GM23338 (cell line): ENCODE data around the gene PML. TPM values are rescaled to one million over a fixed set of nuclear protein-coding genes. Genes with fewer than 3 reads are reported as not detected.

Experiments used
- ATAC-seq: fragments of 200-7000 bp; cut with Tn5 transposase; 3 replicates; pipeline ENCODE4 v1.9.1; 2020
- DNase-seq: peaks from one replicate; pipeline ENCODE4 v3.0.0-alpha.2; 2015; ENCODE audit warnings: low spot score
- H2AFZ ChIP-seq: fragments of 200-600 bp; sonication (generic); 2 replicates; pipeline ENCODE4 v1.8.0; 2016; ENCODE audit warnings: antibody characterized with exemption, mild to moderate bottlenecking, moderate library complexity
- H3F3A ChIP-seq: fragments of 200-600 bp; sonication (generic); replicated peaks from 2 replicates; pipeline ENCODE4 v1.8.0; 2017; ENCODE audit warnings: antibody characterized with exemption, mixed run types, low read depth
- H3K27ac ChIP-seq: fragments of 200-600 bp; sonication (generic); 2 replicates; pipeline ENCODE4 v1.6.1; 2016; ENCODE audit warnings: low read depth
- H3K27me3 ChIP-seq: fragments of 200-600 bp; sonication (generic); 2 replicates; pipeline ENCODE4 v1.8.0; 2016; ENCODE audit warnings: mild to moderate bottlenecking, mixed run types, moderate library complexity; ENCODE audit not compliant: insufficient read depth
- H3K36me3 ChIP-seq: fragments of 200-600 bp; sonication (generic); 2 replicates; pipeline ENCODE4 v1.8.0; 2016; ENCODE audit warnings: mild to moderate bottlenecking; ENCODE audit not compliant: insufficient read depth
- H3K4me1 ChIP-seq: fragments of 200-600 bp; sonication (generic); 2 replicates; pipeline ENCODE4 v1.8.0; 2016; ENCODE audit warnings: mild to moderate bottlenecking, moderate library complexity; ENCODE audit not compliant: insufficient read depth
- H3K4me2 ChIP-seq: fragments of 200-600 bp; sonication (generic); 2 replicates; pipeline ENCODE4 v1.7.1; 2017; ENCODE audit warnings: mixed run types
- H3K4me3 ChIP-seq: fragments of 200-600 bp; sonication (generic); 2 replicates; pipeline ENCODE4 v1.6.1; 2016; ENCODE audit warnings: mixed run types
- H3K79me2 ChIP-seq: fragments of 200-600 bp; sonication (generic); replicated peaks from 2 replicates; pipeline ENCODE4 v1.8.0; 2017; ENCODE audit warnings: mild to moderate bottlenecking; ENCODE audit not compliant: insufficient read depth
- H3K9me2 ChIP-seq: fragments of 200-600 bp; sonication (generic); 2 replicates; pipeline ENCODE4 v1.8.0; 2017; ENCODE audit not compliant: insufficient read depth
- H4K20me1 ChIP-seq: fragments of 200-600 bp; sonication (generic); replicated peaks from 2 replicates; pipeline ENCODE4 v1.8.0; 2017; ENCODE audit warnings: mild to moderate bottlenecking; ENCODE audit not compliant: insufficient read depth
- H3K27ac Mint-ChIP-seq: 2 replicates; pipeline ENCODE4 v1.8.0; 2020; ENCODE audit warnings: inconsistent platforms, mild to moderate bottlenecking, moderate library complexity, mixed read lengths
- H3K27me3 Mint-ChIP-seq: 3 replicates; pipeline ENCODE4 v1.8.0; 2022; ENCODE audit warnings: low read depth, mild to moderate bottlenecking, moderate library complexity, mixed read lengths, inconsistent platforms; ENCODE audit not compliant: insufficient read depth, poor library complexity
- H3K36me3 Mint-ChIP-seq: 3 replicates; pipeline ENCODE4 v1.8.0; 2021; ENCODE audit warnings: low read depth, mild to moderate bottlenecking, inconsistent platforms, moderate library complexity, mixed read lengths
- H3K4me1 Mint-ChIP-seq: 3 replicates; pipeline ENCODE4 v1.8.0; 2020; ENCODE audit warnings: mild to moderate bottlenecking, inconsistent platforms, mixed read lengths
- H3K4me3 Mint-ChIP-seq: 3 replicates; pipeline ENCODE4 v1.8.0; 2021; ENCODE audit warnings: moderate library complexity, mild to moderate bottlenecking, inconsistent platforms, mixed read lengths
- H3K9me3 Mint-ChIP-seq: 3 replicates; pipeline ENCODE4 v1.8.0; 2020; ENCODE audit warnings: moderate library complexity, mild to moderate bottlenecking, inconsistent platforms, mixed read lengths
- CREB1 ChIP-seq: fragments of 250-450 bp; sonication (Bioruptor Pico); IDR thresholded peaks from 2 replicates; pipeline ENCODE4 v1.5.0; 2020; ENCODE audit warnings: low read depth, mild to moderate bottlenecking, moderate library complexity
- EZH2 ChIP-seq: fragments of 200-600 bp; sonication (generic); IDR thresholded peaks from one replicate; pipeline ENCODE4 v1.8.0; 2017; ENCODE audit warnings: antibody characterized with exemption, mild to moderate bottlenecking, low read depth; ENCODE audit not compliant: unreplicated experiment
- EZH2phosphoT487 ChIP-seq: fragments of 200-600 bp; sonication (generic); IDR thresholded peaks from one replicate; pipeline ENCODE4 v1.8.1; 2018; ENCODE audit warnings: antibody characterized with exemption; ENCODE audit not compliant: unreplicated experiment
- JUNB ChIP-seq: IDR thresholded peaks from one replicate; pipeline ENCODE4 v1.6.1; 2016; ENCODE audit warnings: antibody characterized with exemption; ENCODE audit not compliant: unreplicated experiment
- NANOG ChIP-seq: IDR thresholded peaks from 2 replicates; pipeline ENCODE4 v1.6.1; 2016; ENCODE audit warnings: antibody characterized with exemption, borderline replicate concordance
- POLR2AphosphoS5 ChIP-seq: IDR thresholded peaks from 2 replicates; pipeline ENCODE4 v1.6.1; 2016; ENCODE audit warnings: antibody characterized with exemption, low read depth
- STAT1 ChIP-seq: IDR thresholded peaks from one replicate; pipeline ENCODE4 v1.6.1; 2016; ENCODE audit warnings: antibody characterized with exemption; ENCODE audit not compliant: unreplicated experiment
- ZNF114 ChIP-seq: fragments of 250-450 bp; sonication (Bioruptor Pico); IDR thresholded peaks from 2 replicates; pipeline ENCODE4 v1.5.0; 2020; ENCODE audit warnings: mild to moderate bottlenecking, moderate library complexity
- ZNF331 ChIP-seq: fragments of 250-450 bp; sonication (Bioruptor Pico); IDR thresholded peaks from 2 replicates; pipeline ENCODE4 v1.5.0; 2020; ENCODE audit warnings: low read depth, mild to moderate bottlenecking, moderate library complexity
- polyA plus RNA-seq: library from polyadenylated mRNA; unstranded; fragments of >200 nt; fragmentation: Nextera tagmentation; extraction: Ambion mirVana; gene quantifications from 2 replicates; pipeline ENCODE4 v1.2.1, GENCODE V29; 2016
- total RNA-seq: library from RNA; depleted of rRNA; stranded (reverse); fragments of >200 nt; shearing (Covaris generic); gene quantifications from 2 replicates; pipeline ENCODE4 v1.2.3, GENCODE V29; 2014
- TF ChIP-seq, protein P1 (sequence below): IDR thresholded peaks from 2 replicates; pipeline ENCODE4 v1.6.1; 2016; ENCODE audit warnings: antibody characterized with exemption
- TF ChIP-seq, protein P2 (sequence below): IDR thresholded peaks from one replicate; pipeline ENCODE4 v1.6.1; 2018; ENCODE audit warnings: antibody characterized with exemption; ENCODE audit not compliant: unreplicated experiment
- TF ChIP-seq, protein P3 (sequence below): fragments of 250-450 bp; sonication (Bioruptor Pico); IDR thresholded peaks from 2 replicates; pipeline ENCODE4 v1.5.0; 2020; ENCODE audit warnings: mild to moderate bottlenecking, moderate library complexity
- TF ChIP-seq, protein P4 (sequence below), 2 experiments: fragments of 200-600 bp in 1 of 2; sonication (generic) in 1 of 2; conservative IDR thresholded peaks; 2 replicates each; pipeline versions ENCODE4 v1.5.1 to v1.6.1; 2016 to 2017; ENCODE audit warnings: antibody characterized with exemption in 2 of 2, low read depth in 2 of 2, mild to moderate bottlenecking in 2 of 2, moderate library complexity in 1 of 2

Gene PML
- total and polyA plus RNA-seq, 2 experiments from 2014 or later = 19.0 to 73.1 TPM

DNA sequence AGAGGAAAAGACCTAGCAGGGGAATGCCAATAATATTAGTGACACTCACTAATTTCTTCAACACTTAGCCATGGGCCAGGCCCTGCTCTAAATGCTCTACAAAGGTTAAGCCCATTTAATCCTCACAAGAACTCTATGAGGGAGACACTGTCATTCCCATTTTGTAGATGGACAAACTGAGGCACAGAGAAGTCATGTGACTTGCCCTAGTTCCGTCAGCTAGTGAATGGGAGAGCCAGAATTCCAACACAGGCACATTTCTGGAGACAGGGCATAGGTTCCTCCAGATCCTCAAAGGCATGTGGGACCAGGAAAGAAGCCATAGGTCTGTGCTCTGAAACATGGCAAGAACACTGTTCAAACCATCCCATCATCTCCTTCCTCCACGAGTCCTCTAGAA, 36.7 kb upstream of the PML start:
- Histone ChIP-seq H4K20me1 (no peaks in the 10 kb centered on the region), H3K27me3 (no peaks in the 10 kb centered on the region), H3F3A (no peaks in the 10 kb centered on the region), H3K4me1 (no peaks in the 10 kb centered on the region), H3K27ac (no peak overlapping the region), H2AFZ (no peak overlapping the region), H3K4me2 (no peak overlapping the region), H3K9me2 (no peaks in the 10 kb centered on the region), H3K36me3 (no peaks in the 10 kb centered on the region), H3K79me2 (no peaks in the 10 kb centered on the region), H3K4me3 (no peak overlapping the region)
- DNase-seq = no peak
- H3K9me3 Mint-ChIP-seq = no peaks in the 10 kb centered on the region
- H3K4me1 Mint-ChIP-seq = peaks cover 9% of the 10 kb centered on the region
- H3K36me3 Mint-ChIP-seq = no peaks in the 10 kb centered on the region
- TF ChIP-seq CREB1 (CRISPR knock-in tag) (no peak), JUNB (no peak), ZNF114 (CRISPR knock-in tag) (no peak), EZH2phosphoT487 (no peak), NANOG (no peak), POLR2AphosphoS5 (no peak), STAT1 (no peak), ZNF331 (CRISPR knock-in tag) (no peak), EZH2 (no peak)
- TF ChIP-seq, protein P1, sequence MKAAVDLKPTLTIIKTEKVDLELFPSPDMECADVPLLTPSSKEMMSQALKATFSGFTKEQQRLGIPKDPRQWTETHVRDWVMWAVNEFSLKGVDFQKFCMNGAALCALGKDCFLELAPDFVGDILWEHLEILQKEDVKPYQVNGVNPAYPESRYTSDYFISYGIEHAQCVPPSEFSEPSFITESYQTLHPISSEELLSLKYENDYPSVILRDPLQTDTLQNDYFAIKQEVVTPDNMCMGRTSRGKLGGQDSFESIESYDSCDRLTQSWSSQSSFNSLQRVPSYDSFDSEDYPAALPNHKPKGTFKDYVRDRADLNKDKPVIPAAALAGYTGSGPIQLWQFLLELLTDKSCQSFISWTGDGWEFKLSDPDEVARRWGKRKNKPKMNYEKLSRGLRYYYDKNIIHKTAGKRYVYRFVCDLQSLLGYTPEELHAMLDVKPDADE = no peak
- TF ChIP-seq, protein P2, sequence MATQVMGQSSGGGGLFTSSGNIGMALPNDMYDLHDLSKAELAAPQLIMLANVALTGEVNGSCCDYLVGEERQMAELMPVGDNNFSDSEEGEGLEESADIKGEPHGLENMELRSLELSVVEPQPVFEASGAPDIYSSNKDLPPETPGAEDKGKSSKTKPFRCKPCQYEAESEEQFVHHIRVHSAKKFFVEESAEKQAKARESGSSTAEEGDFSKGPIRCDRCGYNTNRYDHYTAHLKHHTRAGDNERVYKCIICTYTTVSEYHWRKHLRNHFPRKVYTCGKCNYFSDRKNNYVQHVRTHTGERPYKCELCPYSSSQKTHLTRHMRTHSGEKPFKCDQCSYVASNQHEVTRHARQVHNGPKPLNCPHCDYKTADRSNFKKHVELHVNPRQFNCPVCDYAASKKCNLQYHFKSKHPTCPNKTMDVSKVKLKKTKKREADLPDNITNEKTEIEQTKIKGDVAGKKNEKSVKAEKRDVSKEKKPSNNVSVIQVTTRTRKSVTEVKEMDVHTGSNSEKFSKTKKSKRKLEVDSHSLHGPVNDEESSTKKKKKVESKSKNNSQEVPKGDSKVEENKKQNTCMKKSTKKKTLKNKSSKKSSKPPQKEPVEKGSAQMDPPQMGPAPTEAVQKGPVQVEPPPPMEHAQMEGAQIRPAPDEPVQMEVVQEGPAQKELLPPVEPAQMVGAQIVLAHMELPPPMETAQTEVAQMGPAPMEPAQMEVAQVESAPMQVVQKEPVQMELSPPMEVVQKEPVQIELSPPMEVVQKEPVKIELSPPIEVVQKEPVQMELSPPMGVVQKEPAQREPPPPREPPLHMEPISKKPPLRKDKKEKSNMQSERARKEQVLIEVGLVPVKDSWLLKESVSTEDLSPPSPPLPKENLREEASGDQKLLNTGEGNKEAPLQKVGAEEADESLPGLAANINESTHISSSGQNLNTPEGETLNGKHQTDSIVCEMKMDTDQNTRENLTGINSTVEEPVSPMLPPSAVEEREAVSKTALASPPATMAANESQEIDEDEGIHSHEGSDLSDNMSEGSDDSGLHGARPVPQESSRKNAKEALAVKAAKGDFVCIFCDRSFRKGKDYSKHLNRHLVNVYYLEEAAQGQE = no peak
- TF ChIP-seq, protein P3, sequence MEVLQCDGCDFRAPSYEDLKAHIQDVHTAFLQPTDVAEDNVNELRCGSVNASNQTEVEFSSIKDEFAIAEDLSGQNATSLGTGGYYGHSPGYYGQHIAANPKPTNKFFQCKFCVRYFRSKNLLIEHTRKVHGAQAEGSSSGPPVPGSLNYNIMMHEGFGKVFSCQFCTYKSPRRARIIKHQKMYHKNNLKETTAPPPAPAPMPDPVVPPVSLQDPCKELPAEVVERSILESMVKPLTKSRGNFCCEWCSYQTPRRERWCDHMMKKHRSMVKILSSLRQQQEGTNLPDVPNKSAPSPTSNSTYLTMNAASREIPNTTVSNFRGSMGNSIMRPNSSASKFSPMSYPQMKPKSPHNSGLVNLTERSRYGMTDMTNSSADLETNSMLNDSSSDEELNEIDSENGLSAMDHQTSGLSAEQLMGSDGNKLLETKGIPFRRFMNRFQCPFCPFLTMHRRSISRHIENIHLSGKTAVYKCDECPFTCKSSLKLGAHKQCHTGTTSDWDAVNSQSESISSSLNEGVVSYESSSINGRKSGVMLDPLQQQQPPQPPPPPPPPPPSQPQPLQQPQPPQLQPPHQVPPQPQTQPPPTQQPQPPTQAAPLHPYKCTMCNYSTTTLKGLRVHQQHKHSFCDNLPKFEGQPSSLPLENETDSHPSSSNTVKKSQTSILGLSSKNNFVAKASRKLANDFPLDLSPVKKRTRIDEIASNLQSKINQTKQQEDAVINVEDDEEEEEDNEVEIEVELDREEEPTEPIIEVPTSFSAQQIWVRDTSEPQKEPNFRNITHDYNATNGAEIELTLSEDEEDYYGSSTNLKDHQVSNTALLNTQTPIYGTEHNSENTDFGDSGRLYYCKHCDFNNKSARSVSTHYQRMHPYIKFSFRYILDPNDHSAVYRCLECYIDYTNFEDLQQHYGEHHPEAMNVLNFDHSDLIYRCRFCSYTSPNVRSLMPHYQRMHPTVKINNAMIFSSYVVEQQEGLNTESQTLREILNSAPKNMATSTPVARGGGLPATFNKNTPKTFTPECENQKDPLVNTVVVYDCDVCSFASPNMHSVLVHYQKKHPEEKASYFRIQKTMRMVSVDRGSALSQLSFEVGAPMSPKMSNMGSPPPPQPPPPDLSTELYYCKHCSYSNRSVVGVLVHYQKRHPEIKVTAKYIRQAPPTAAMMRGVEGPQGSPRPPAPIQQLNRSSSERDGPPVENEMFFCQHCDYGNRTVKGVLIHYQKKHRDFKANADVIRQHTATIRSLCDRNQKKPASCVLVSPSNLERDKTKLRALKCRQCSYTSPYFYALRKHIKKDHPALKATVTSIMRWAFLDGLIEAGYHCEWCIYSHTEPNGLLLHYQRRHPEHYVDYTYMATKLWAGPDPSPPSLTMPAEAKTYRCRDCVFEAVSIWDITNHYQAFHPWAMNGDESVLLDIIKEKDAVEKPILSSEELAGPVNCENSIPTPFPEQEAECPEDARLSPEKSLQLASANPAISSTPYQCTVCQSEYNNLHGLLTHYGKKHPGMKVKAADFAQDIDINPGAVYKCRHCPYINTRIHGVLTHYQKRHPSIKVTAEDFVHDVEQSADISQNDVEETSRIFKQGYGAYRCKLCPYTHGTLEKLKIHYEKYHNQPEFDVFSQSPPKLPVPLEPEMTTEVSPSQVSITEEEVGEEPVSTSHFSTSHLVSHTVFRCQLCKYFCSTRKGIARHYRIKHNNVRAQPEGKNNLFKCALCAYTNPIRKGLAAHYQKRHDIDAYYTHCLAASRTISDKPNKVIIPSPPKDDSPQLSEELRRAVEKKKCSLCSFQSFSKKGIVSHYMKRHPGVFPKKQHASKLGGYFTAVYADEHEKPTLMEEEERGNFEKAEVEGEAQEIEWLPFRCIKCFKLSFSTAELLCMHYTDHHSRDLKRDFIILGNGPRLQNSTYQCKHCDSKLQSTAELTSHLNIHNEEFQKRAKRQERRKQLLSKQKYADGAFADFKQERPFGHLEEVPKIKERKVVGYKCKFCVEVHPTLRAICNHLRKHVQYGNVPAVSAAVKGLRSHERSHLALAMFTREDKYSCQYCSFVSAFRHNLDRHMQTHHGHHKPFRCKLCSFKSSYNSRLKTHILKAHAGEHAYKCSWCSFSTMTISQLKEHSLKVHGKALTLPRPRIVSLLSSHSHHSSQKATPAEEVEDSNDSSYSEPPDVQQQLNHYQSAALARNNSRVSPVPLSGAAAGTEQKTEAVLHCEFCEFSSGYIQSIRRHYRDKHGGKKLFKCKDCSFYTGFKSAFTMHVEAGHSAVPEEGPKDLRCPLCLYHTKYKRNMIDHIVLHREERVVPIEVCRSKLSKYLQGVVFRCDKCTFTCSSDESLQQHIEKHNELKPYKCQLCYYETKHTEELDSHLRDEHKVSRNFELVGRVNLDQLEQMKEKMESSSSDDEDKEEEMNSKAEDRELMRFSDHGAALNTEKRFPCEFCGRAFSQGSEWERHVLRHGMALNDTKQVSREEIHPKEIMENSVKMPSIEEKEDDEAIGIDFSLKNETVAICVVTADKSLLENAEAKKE = no peak
- TF ChIP-seq, protein P4, sequence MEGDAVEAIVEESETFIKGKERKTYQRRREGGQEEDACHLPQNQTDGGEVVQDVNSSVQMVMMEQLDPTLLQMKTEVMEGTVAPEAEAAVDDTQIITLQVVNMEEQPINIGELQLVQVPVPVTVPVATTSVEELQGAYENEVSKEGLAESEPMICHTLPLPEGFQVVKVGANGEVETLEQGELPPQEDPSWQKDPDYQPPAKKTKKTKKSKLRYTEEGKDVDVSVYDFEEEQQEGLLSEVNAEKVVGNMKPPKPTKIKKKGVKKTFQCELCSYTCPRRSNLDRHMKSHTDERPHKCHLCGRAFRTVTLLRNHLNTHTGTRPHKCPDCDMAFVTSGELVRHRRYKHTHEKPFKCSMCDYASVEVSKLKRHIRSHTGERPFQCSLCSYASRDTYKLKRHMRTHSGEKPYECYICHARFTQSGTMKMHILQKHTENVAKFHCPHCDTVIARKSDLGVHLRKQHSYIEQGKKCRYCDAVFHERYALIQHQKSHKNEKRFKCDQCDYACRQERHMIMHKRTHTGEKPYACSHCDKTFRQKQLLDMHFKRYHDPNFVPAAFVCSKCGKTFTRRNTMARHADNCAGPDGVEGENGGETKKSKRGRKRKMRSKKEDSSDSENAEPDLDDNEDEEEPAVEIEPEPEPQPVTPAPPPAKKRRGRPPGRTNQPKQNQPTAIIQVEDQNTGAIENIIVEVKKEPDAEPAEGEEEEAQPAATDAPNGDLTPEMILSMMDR (conservative IDR thresholded peaks at IDR 0.05; ENCODE audit: low read depth in 2 of 2) = no peak
- no peak overlapping the region for H3K4me3 Mint-ChIP-seq
- no peak overlapping the region for H3K27ac Mint-ChIP-seq
- peaks cover 9% of the 10 kb centered on the region for H3K27me3 Mint-ChIP-seq
- ATAC-seq = no peak
